Activated CD8-positive, alpha-beta memory T cell treated with anti-CD3 and anti-CD28 coated beads for 4 hours (primary cell): ENCODE data around the gene GGT7.
"Not testable (repeated sequence)": the region's sequence is repeated elsewhere in the genome, so short reads cannot be mapped to it uniquely, and the experiment has no call there.

ENCODE experiments used
- DNase-seq, 2 donors: peaks; one replicate each; pipeline ENCODE4 v3.0.0-alpha.2; 2020; ENCODE audit warnings: low read depth in 2 of 2

Gene GGT7

GRCh38 chr20:34872622-34873224 lies at the start of gene GGT7:
GGT7 (minus strand) TSS chr20:34872856; CDS start chr20:34872815, 41 bp downstream.
- peak; percentile 76 to 83 for DNase-seq

GRCh38 chr20:34921436-34921835 lies 48.8 kb upstream of the GGT7 start:
- DNase-seq: no peak

- no peak for DNase-seq
These were observed 47.4 kb upstream of the GGT7 start for GRCh38 chr20:34920055-34920454.

- DNase-seq: no peak
These were observed 44.2 kb upstream of the GGT7 start for GRCh38 chr20:34916774-34917354.

GRCh38 chr20:34915749-34916455 lies 43.2 kb upstream of the GGT7 start:
- DNase-seq: no peak

GRCh38 chr20:34915131-34915530 lies 42.5 kb upstream of the GGT7 start:
- no peak for DNase-seq

- DNase-seq: no peak
These were observed 35.2 kb upstream of the GGT7 start for GRCh38 chr20:34907616-34908469.

GRCh38 chr20:34904202-34904621 lies 31.6 kb upstream of the GGT7 start:
- DNase-seq: no peak

GRCh38 chr20:34898731-34899130 lies 26.1 kb upstream of the GGT7 start:
- DNase-seq: not testable (repeated sequence)

GRCh38 chr20:34898129-34898528 lies 25.5 kb upstream of the GGT7 start:
- not testable (repeated sequence) for DNase-seq

GRCh38 chr20:34896086-34896621 lies 23.5 kb upstream of the GGT7 start:
- no peak for DNase-seq

- no peak for DNase-seq
These were observed 22.8 kb upstream of the GGT7 start for GRCh38 chr20:34895465-34895864.

- DNase-seq: no peak
These were observed 22.1 kb upstream of the GGT7 start for GRCh38 chr20:34894723-34895122.

GRCh38 chr20:34892671-34893070 lies 20.0 kb upstream of the GGT7 start:
- DNase-seq: no peak

- no peak for DNase-seq
These were observed 18.8 kb upstream of the GGT7 start for GRCh38 chr20:34891166-34892062.

GRCh38 chr20:34888468-34888867 lies 15.8 kb upstream of the GGT7 start:
- no peak for DNase-seq

GRCh38 chr20:34887023-34887422 lies 14.4 kb upstream of the GGT7 start:
- no peak for DNase-seq

- DNase-seq: no peak
These were observed 13.5 kb upstream of the GGT7 start for GRCh38 chr20:34886122-34886521.

- no peak for DNase-seq
These were observed 11.6 kb upstream of the GGT7 start for GRCh38 chr20:34884260-34884659.

- DNase-seq: no peak
These were observed 11.2 kb upstream of the GGT7 start for GRCh38 chr20:34883809-34884208.
